HuH-7 (cell line): ENCODE measurements around the gene NFAM1.

Experiments
- DNase-seq: peaks from one replicate; pipeline ENCODE4 v3.0.0; 2011; ENCODE audit warnings: low spot score

The NFAM1 gene

GRCh38 chr22:42334875-42335512 lies 97.2 kb downstream of the NFAM1 start:
- DNase-seq: no peak

GRCh38 chr22:42333544-42333943 lies 98.7 kb downstream of the NFAM1 start:
- no peak for DNase-seq

- no peak for DNase-seq
Observed at GRCh38 chr22:42332089-42332488, 100.1 kb downstream of the NFAM1 start.

DNA sequence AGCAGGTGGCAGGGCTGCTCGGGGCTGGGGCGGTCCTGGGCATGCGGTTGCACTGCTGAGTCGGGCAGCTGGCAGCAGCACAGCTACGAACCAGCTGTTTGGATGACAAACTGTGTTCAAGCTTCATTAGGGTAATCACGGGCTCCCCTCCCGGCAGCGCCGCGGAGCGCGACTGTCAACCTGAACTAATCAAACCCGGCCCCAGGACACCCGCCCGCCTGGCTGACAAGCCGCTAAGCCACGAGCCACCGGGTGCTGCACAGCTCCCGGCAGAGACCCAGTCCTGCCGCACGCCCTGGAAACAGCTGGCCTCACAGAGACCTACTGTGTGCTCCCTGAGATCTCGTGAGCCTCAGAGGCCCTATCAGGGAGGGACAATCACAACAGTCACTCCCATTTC lies 101.2 kb downstream of the NFAM1 start:
- DNase-seq: no peak
